Neutrophil (primary cell): Measurements from ENCODE around the gene CYP2W1.

ENCODE experiments used
- H3K27ac ChIP-seq: fragments of 200-600 bp; sonication (generic); 2 replicates; pipeline ENCODE4 v1.5.1; 2016; ENCODE audit warnings: mild to moderate bottlenecking, moderate library complexity
- H3K27me3 ChIP-seq: fragments of 200-600 bp; sonication (generic); 2 replicates; pipeline ENCODE4 v1.6.0; 2016; ENCODE audit warnings: mild to moderate bottlenecking
- H3K36me3 ChIP-seq: fragments of 200-600 bp; sonication (generic); 2 replicates; pipeline ENCODE4 v1.5.1; 2017
- H3K4me1 ChIP-seq, 2 experiments: fragments of 200-600 bp in 1 of 2; sonication (generic) in 1 of 2; 1 replicate in 1 of 2; 2 replicates in 1 of 2; pipeline versions ENCODE4 v1.5.1 to v1.6.1; 2013 to 2016; ENCODE audit warnings: low read depth in 1 of 2, low read length in 1 of 2, mild to moderate bottlenecking in 1 of 2, moderate library complexity in 1 of 2; ENCODE audit not compliant: control insufficient read depth in 1 of 2, insufficient read depth in 1 of 2
- H3K4me3 ChIP-seq, 2 experiments: fragments of 200-600 bp in 1 of 2; sonication (generic) in 1 of 2; 1 replicate in 1 of 2; 2 replicates in 1 of 2; pipeline ENCODE4 v1.5.1; 2013 to 2016; ENCODE audit warnings: low read depth in 1 of 2, low read length in 1 of 2, mild to moderate bottlenecking in 1 of 2, moderate library complexity in 1 of 2
- H3K9me3 ChIP-seq: fragments of 200-600 bp; sonication (generic); 2 replicates; pipeline ENCODE4 v1.5.1; 2016
- CTCF ChIP-seq: fragments of 200-600 bp; sonication (generic); IDR thresholded peaks from 2 replicates; pipeline ENCODE4 v1.5.1; 2016; ENCODE audit warnings: antibody characterized with exemption

The CYP2W1 gene, protein sequence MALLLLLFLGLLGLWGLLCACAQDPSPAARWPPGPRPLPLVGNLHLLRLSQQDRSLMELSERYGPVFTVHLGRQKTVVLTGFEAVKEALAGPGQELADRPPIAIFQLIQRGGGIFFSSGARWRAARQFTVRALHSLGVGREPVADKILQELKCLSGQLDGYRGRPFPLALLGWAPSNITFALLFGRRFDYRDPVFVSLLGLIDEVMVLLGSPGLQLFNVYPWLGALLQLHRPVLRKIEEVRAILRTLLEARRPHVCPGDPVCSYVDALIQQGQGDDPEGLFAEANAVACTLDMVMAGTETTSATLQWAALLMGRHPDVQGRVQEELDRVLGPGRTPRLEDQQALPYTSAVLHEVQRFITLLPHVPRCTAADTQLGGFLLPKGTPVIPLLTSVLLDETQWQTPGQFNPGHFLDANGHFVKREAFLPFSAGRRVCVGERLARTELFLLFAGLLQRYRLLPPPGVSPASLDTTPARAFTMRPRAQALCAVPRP

DNA sequence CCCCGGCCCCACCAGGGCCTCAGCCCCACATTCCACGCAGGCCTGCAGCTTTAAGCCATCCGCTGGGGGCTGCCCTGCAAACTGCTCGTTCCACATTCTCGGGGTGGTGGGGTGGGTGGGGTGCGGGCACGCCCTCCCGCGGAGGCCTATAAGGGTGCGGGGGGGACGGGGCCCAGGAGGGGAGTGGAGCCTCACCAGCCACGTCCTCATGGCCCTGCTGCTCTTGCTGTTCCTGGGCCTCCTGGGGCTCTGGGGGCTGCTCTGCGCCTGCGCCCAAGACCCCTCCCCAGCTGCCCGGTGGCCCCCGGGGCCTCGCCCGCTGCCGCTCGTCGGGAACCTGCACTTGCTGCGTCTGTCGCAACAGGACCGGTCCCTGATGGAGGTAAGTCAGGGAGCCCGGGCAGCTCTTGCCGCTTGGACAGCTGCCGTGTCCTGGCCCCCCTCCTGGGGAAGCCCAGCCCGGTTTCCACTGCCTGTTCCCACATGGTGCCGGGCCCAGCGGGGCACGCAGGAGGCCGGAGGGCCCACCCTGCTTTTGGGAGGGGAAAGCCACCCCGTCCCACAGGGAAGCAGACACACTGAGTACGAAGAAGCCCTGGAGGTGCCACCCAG, at the start of gene CYP2W1:
Gene CYP2W1, plus strand, starts transcription at position 178 of the 612 bp plus-strand sequence. Its CDS starts 31 bp downstream, at position 209.
- Histone ChIP-seq H3K36me3 (no peaks in the 10 kb centered on the region), H3K27ac (no peak within 1 kb of the TSS), H3K27me3 (peaks cover 32% of the 10 kb centered on the region), H3K4me3 (no peak within 1 kb of the TSS), H3K9me3 (no peaks in the 10 kb centered on the region), H3K4me1 (no peaks in the 10 kb centered on the region)
- TF ChIP-seq CTCF: no peak

DNA sequence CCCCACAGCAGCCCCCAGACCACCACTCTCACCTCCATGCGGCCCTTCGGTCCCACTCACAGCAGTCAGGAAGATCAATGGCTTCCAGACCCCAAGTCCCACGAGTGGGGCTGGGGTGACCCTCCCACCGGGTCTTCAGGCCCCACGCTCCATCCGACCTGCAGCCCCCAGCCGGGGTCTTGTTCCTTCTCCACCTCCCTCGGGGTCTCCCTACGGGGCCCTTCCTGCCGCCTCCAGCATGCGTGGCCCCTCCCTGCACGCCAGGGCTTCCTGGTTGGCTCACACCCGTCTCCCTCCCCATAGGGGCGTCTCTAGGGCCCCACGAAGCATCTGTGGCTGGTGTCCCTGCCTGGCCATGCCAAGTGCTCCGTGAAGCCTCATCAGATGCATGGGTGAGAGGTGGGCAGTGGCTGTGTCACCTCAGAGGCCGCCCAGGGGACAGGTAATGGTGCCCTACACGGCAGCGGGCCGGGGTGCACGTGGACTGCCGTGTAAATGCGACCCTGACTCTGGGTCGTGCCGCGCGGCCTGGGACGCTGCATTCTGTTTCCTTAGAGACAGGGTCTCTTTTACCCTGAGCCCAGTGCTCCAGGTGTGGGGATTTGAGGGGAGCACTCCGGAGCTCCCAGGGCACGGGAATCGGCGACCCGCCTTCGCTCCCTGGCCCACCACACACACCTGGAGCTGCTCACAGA, 48.4 kb upstream of the CYP2W1 start:
- no peaks in the 10 kb centered on the region for H3K27me3 ChIP-seq
- no peak overlapping the region for H3K4me3 ChIP-seq
- H3K4me1 ChIP-seq: peaks cover 18 to 19% of the 10 kb centered on the region in 2 experiments
- H3K27ac ChIP-seq: no peak overlapping the region
- peaks cover 53% of the 10 kb centered on the region for H3K36me3 ChIP-seq
- no peaks in the 10 kb centered on the region for H3K9me3 ChIP-seq
- no peak for TF ChIP-seq CTCF

- H3K27me3 ChIP-seq: no peaks in the 10 kb centered on the region
- H3K4me1 ChIP-seq: peaks cover 18 to 19% of the 10 kb centered on the region in 2 experiments
- H3K27ac ChIP-seq: no peak overlapping the region
- peaks cover 53% of the 10 kb centered on the region for H3K36me3 ChIP-seq
- H3K4me3 ChIP-seq: no peak overlapping the region
- no peak for TF ChIP-seq CTCF
- no peaks in the 10 kb centered on the region for H3K9me3 ChIP-seq
Measured at GRCh38 chr7:935164-935873, 47.7 kb upstream of the CYP2W1 start.

GRCh38 chr7:935874-936385, 47.1 kb upstream of the CYP2W1 start:
- H3K27me3 ChIP-seq: no peaks in the 10 kb centered on the region
- no peaks in the 10 kb centered on the region for H3K9me3 ChIP-seq
- peaks cover 12 to 13% of the 10 kb centered on the region in 2 experiments for H3K4me1 ChIP-seq
- peaks cover 53% of the 10 kb centered on the region for H3K36me3 ChIP-seq
- no peak for TF ChIP-seq CTCF
- H3K27ac ChIP-seq: no peak overlapping the region
- no peak overlapping the region for H3K4me3 ChIP-seq
